HCEC 1CT (cell line): ENCODE data around the gene PCDHB14.
"Not testable (repeated sequence)": the region's sequence is repeated elsewhere in the genome, so short reads cannot be mapped to it uniquely, and the experiment has no call there.

Experiments
- DNase-seq: peaks from one replicate; pipeline ENCODE4 v3.0.0-alpha.2; 2017

The PCDHB14 gene

DNA sequence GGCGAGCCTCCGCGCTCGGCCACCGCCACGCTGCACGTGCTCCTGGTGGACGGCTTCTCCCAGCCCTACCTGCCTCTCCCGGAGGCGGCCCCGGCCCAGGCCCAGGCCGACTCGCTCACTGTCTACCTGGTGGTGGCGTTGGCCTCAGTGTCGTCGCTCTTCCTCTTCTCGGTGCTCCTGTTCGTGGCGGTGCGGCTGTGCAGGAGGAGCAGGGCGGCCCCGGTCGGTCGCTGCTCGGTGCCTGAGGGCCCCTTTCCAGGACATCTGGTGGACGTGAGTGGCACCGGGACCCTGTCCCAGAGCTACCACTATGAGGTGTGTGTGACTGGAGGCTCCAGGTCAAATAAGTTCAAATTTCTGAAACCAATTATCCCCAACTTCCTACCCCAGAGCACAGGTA lies 12.3 kb upstream of the PCDHB14 start:
- DNase-seq, result not testable (repeated sequence)

DNA sequence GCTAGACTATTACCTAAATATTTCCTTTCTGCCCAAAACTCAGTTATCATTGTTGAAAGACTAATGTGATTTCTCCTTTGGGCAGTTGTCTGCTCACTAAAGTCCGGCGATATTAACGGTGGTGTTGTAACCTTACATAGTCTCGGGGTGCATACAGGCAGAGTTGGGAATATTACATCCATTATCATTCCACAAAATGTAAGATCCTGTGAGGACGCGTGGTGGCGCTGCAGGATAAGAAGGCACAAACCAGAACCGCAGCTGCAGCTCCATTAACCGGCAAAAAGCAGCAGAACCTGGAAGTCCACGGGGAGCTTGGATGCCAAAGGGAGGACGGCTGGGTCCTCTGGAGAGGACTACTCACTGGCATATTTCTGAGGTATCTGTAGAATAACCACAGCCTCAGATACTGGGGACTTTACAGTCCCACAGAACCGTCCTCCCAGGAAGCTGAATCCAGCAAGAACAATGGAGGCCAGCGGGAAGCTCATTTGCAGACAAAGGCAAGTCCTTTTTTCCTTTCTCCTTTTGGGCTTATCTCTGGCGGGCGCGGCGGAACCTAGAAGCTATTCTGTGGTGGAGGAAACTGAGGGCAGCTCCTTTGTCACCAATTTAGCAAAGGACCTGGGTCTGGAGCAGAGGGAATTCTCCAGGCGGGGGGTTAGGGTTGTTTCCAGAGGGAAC lies 9.3 kb upstream of the PCDHB14 start, which contains the start of gene PCDHB13:
Gene PCDHB13, plus strand, starts transcription at position 264 of the 684 bp plus-strand sequence. Its CDS starts 205 bp downstream, at position 469.
- DNase-seq, result not testable (repeated sequence)

DNA sequence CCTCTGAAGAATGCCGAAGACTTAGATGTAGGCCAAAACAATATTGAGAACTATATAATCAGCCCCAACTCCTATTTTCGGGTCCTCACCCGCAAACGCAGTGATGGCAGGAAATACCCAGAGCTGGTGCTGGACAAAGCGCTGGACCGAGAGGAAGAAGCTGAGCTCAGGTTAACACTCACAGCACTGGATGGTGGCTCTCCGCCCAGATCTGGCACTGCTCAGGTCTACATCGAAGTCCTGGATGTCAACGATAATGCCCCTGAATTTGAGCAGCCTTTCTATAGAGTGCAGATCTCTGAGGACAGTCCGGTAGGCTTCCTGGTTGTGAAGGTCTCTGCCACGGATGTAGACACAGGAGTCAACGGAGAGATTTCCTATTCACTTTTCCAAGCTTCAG lies 8.6 kb upstream of the PCDHB14 start:
- DNase-seq, result not testable (repeated sequence)

DNA sequence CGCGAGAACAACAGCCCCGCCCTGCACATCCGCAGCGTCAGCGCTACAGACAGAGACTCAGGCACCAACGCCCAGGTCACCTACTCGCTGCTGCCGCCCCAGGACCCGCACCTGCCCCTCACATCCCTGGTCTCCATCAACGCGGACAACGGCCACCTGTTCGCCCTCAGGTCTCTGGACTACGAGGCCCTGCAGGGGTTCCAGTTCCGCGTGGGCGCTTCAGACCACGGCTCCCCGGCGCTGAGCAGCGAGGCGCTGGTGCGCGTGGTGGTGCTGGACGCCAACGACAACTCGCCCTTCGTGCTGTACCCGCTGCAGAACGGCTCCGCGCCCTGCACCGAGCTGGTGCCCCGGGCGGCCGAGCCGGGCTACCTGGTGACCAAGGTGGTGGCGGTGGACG lies 7.6 kb upstream of the PCDHB14 start:
- not testable (repeated sequence) for DNase-seq

DNA sequence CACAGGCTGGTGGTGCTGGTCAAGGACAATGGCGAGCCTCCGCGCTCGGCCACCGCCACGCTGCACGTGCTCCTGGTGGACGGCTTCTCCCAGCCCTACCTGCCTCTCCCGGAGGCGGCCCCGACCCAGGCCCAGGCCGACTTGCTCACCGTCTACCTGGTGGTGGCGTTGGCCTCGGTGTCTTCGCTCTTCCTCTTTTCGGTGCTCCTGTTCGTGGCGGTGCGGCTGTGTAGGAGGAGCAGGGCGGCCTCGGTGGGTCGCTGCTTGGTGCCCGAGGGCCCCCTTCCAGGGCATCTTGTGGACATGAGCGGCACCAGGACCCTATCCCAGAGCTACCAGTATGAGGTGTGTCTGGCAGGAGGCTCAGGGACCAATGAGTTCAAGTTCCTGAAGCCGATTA lies 7.1 kb upstream of the PCDHB14 start:
- DNase-seq, result not testable (repeated sequence)

DNA sequence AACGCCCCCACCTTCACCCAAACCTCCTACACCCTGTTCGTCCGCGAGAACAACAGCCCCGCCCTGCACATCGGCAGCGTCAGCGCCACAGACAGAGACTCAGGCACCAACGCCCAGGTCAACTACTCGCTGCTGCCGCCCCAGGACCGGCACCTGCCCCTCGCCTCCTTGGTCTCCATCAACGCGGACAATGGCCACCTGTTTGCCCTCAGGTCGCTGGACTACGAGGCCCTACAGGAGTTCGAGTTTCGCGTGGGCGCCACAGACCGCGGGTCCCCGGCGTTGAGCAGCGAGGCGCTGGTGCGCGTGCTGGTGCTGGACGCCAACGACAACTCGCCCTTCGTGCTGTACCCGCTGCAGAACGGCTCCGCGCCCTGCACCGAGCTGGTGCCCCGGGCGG lies 1.7 kb downstream of the PCDHB14 start:
- DNase-seq, result not testable (repeated sequence)

DNA sequence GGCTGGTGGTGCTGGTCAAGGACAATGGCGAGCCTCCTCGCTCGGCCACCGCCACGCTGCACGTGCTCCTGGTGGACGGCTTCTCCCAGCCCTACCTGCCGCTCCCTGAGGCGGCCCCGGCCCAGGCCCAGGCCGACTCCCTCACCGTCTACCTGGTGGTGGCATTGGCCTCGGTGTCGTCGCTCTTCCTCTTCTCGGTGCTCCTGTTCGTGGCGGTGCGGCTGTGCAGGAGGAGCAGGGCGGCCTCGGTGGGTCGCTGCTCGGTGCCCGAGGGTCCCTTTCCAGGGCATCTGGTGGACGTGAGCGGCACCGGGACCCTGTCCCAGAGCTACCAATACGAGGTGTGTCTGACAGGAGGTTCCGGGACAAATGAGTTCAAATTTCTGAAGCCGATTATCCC lies 2.3 kb downstream of the PCDHB14 start:
- not testable (repeated sequence) for DNase-seq

DNA sequence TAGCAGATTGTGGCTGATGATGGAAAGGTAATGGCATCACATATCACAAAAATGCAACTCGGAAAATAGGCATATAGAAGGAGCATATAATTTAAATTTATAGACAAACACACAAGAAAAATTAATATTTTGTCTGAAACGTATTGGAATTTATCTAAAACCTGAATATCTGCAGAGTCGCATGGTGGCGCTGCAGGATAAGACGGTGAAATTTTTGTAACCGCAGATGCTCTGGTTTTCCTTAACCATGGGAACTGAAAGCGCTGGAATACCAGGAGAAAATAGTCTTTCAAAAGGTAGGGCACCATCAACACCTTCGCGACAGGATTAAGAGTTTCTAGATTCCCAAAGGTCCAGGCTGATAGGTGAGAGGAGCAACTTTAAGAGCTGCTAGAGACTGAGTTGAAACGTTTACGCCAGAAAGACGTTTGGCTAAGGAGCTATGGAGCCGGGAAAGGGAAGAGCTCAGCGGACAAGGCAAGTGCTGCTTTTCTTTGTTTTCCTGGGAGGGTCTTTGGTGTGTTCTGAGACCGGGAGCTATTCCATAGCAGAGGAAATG lies 11.0 kb downstream of the PCDHB14 start:
- no peak for DNase-seq

DNA sequence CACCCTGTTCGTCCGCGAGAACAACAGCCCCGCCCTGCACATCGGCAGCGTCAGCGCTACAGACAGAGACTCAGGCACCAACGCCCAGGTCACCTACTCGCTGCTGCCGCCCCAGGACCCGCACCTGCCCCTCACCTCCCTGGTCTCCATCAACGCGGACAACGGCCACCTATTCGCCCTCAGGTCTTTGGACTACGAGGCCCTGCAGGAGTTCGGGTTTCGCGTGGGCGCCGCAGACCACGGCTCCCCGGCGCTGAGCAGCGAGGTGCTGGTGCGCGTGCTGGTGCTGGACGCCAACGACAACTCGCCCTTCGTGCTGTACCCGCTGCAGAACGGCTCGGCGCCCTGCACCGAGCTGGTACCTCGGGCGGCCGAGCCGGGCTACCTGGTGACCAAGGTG lies 12.8 kb downstream of the PCDHB14 start:
- not testable (repeated sequence) for DNase-seq

DNA sequence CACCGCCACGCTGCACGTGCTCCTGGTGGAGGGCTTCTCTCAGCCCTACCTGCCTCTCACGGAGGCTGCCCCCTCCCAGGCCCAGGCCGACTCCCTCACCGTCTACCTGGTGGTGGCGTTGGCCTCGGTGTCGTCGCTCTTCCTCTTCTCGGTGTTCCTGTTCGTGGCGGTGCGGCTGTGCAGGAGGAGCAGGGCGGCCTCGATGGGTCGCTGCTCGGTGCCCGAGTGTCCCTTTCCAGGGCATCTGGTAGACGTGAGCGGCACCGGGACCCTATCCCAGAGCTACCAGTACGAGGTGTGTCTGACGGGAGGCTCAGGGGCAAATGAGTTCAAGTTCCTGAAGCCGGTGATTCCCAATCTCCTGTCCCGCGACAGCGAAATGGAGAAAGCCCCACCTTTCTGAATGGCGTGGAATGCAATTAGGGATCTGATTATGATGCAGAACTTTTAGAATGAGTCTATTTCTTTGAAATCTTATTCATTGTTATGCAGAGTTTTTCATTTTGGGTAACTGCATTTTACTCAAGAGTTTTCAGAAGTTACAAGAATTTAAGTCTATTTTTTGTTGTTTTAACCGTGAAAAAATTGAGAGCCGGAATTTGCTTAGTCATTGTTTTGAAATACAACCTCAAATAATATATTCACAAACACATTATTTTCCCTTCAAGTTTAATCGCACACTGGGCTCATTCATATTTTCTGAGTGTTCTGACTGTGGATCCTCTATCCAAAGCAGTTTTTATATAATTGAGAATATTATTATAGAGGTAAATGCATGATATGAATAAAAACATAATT lies 13.6 kb downstream of the PCDHB14 start:
- no peak for DNase-seq

DNA sequence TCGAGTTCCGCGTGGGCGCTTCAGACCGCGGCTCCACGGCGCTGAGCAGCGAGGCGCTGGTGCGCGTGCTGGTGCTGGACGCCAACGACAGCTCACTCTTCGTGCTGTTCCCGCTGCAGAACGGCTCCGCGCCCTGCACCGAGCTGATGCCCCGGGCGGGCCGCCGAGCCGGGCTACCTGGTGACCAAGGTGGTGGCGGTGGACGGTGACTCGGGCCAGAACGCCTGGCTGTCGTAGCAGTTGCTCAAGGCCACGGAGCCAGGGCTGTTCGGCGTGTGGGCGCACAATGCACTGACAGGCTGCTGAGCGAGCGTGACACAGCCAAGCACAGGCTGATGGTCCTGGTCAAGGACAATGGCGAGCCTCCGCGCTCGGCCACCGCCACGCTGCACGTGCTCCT lies 18.4 kb downstream of the PCDHB14 start:
- no peak for DNase-seq

DNA sequence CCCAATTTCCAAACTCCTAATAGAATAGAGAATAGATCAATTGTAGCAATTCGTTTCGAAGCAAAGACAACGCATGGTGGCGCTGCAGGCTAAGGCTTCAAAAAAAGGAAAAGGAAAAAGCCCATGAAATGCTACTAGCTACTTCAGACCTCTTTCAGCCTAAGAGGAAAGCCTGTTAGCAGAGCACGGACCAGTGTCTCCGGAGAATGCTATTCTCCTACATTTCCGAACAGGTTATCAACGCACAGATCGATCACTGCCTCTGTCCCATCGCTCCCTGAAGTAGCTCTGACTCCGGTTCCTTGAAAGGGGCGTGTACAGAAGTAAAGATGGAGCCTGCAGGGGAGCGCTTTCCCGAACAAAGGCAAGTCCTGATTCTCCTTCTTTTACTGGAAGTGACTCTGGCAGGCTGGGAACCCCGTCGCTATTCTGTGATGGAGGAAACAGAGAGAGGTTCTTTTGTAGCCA lies 22.1 kb downstream of the PCDHB14 start, which contains the start of gene PCDHB15:
Gene PCDHB15, plus strand, starts transcription at position 146 of the 468 bp plus-strand sequence. Its CDS starts 184 bp downstream, at position 330.
- peak; percentile 9 for DNase-seq

DNA sequence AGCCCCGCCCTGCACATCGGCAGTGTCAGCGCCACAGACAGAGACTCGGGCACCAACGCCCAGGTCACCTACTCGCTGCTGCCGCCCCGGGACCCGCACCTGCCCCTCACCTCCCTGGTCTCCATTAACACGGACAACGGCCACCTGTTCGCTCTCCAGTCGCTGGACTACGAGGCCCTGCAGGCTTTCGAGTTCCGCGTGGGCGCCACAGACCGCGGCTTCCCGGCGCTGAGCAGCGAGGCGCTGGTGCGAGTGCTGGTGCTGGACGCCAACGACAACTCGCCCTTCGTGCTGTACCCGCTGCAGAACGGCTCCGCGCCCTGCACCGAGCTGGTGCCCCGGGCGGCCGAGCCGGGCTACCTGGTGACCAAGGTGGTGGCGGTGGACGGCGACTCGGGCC lies 23.8 kb downstream of the PCDHB14 start:
- DNase-seq, result not testable (repeated sequence)

DNA sequence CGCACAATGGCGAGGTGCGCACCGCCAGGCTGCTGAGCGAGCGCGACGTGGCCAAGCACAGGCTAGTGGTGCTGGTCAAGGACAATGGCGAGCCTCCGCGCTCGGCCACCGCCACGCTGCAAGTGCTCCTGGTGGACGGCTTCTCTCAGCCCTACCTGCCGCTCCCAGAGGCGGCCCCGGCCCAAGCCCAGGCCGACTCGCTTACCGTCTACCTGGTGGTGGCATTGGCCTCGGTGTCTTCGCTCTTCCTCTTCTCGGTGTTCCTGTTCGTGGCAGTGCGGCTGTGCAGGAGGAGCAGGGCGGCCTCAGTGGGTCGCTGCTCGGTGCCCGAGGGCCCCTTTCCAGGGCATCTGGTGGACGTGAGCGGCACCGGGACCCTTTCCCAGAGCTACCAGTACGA lies 24.3 kb downstream of the PCDHB14 start:
- DNase-seq, result not testable (repeated sequence)

DNA sequence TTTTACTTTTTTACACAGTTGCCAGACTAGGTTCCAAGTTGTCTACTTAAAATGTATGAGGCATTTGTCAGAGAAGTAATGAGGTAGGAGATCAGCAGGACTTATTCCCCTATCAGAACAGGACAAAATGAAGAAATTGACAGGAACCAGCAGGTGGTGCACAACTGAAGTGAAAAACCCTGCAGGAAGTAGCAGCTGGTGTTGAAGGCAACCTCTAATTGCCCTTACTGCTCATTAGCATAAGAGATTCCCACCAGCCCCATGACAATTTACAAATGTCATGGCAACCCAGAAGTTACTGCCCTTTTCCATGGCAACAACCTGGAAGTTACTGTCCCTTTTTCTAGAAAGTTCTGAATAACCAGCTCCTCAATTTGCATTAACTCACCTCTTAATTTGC lies 27.4 kb downstream of the PCDHB14 start:
- no peak for DNase-seq

DNA sequence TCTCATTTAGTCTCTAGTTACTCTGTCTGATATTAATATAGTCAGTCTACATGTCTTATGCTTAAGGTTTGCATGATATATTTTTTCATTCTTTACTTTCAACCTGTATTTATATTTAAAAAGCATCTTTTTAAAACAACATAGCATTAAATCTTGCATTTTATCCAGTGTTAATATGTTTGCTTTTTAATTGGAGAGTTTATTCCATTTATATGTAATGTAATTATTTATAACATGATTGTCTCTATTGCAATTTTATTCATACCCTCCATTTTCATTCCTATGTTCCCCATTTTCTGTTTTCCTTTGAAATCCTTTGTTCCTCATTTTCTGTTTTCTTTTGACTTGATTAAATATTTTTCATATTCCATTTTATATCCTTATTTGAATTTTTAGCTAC lies 35.3 kb downstream of the PCDHB14 start:
- DNase-seq, result no peak

DNA sequence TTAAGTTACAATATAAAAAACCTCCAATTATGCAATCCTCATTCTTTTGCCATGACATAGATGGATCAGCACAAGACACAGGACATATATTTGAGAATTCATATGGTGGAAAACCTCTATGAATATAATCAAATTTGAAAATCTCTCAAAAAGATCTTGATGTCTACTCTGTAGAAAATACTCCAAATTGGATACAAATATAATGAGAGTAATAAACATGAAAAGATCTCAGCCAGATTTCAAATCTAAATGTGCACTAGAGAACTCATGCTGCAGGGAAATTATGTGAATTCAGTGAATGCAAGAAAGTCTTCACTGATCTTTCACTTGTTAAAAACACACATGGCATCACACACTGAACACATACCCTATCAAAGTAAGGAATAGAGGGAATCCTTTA lies 35.8 kb downstream of the PCDHB14 start:
- DNase-seq, result no peak

DNA sequence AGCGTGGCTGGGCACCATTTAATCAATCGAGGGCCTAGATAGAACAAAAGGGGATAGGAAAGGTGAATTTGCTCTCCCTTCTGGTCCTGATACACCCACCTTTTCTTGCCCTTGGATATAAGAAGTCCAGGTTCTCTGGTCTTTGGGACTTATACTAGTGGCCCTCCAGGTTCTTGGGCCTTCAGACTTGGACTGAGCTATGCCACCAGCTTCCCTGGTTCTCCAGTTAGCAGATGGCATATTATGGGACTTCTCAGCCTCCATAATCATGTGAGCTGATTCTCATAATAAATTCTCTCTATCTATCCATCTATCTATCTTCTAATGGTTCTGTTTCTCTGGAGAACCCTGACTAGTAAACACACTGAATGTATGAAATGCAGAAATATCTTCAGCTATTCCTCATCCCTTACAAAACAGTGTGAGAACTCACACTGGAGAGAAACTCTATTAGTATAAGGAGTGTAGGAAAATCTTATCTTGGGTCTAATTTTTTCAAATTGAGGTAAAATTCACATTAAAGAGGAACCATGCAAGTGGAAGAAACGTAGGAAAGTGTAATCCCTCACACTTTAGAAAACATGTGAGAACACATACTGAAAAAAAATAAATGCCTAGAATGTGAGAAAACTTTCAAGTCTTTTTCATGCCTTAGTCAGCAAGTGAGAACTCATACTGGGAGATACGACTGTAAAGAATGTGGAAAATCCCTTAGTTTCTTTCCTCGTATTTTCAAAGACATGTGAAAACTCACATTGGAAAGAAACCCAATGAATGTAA lies 37.5 kb downstream of the PCDHB14 start:
- DNase-seq, result no peak

DNA sequence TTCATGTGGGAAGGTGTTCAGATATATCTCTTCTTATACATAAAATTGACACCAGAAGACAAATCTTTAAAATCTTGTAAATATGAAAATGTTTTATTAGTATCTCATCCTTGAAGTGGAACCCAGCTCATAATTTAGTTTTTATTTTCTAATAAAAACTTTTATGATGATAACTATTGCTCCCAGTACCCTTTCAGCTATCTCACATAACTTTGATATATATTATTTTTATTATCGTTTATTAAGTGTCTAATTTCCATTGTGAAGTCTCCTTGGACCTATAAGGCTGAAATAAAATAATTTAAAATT lies 38.0 kb downstream of the PCDHB14 start:
- no peak for DNase-seq

DNA sequence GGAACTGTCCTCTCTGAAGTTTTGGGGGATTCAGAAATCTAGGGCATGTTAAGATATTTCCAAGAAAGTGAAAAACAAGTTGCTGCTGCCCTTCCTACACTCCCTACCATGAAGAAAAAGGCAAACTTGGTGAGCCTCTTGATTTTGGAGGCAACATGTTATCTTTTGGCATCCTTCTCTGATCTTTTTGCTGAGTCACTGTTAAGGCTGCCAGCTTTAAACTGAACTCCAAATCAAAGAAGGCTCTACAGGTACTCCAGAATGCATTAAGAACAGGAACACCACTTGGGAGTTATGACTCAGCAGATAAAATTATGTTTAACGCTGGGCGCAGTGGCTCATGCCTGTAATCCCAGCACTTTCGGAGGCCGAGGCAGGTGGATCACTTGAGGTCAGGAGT lies 46.1 kb downstream of the PCDHB14 start:
- DNase-seq, result no peak

DNA sequence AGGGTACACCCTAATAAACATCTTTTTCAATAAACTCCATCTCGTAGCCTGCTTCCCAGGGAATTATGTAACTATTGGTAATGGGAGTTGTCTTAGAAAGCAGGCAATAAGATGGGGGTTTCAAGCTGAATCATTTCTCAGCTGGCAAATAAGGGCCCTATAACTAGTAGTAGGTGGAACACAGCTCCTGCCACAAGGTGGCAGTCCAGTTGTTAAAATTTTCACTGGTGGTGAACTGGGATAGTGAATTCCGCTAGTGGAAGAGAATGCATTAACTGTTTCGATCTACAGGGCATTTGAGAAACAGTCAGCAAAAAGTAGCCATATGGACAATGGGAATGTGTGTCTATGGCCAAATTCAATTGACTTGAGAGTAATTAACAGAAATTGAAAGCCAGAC lies 49.8 kb downstream of the PCDHB14 start:
- DNase-seq, result no peak
